ENCODE measurements around the gene POLG2.
"Not testable (repeated sequence)": the region's sequence is repeated elsewhere in the genome, so short reads cannot be mapped to it uniquely, and the experiment has no call there.

POLG2 gene

DNA sequence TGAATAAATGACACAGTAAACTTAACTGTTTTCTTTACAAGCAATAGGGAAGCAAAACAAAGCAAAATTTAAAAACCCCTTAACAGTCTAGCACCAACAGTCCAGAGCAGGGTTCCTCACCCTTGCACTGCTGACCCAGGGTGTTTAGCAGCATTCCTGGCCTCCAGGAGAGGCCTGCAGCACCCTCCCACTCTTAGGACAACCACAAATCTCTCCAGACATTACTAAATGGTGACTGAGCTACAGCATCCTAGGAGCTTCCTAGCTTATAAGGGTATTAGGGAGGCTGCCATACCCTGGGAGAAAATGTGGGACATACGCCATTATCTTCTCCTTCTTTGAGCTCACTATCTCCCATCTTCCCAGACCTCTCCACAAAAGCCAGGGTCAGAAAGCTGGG, 15.9 kb downstream of the POLG2 start:
- no peak for DNase-seq

DNA sequence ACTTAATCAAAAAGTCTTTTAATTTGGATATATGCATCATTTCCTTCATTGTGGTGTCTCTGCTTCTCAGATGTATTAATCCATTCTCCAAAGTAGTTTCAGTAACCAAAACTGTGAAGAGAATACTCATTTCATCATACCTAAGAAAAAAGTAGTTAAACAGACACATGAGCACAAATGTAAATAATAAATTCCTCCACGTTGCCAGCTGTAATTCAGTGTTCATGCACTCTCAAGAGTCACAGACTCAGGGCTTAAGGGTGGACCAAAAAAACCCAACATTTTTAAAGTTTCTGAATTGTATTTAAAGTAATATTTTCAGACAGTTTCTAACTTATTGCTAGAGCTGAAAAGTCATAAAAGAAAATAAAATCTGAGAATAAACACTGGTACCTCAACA, 19.0 kb downstream of the POLG2 start:
- no peak for DNase-seq

DNA sequence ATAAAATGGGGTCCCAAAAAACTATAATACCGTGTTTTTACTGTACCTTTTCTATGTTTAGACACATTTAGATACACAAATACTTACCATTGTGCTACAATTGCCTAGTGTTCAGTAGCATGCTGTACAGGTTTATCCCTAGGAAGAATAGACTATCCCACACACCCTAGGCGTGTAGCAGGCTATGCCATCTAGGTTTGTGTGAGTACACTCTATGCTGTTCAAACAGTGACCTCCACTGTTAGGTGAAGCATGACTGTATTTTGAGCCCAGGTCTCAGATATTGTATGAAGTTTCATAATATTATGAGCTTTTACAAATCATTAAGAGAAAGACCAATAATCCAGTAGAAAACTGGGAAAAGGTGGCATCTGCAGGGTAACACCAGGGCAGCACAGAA, 24.3 kb downstream of the POLG2 start:
- DNase-seq, result no peak

DNA sequence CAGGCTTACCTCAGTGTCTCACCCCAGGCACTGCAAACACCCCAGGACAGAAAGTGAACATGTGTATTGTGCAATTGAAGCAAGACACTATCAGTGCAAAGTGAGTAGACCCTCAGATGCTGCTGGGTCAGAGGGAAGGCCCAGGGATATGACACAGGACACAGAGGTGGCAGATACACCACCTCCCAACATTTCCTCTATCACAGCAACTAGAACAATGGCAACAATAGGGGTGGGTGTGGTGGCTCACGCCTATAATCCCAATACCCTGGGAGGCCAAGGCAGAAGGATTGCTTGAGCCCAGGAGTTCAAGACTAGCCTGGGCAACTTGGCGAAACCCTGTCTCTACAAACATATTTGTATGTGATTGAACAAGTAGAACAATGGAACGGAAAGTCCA, 25.4 kb downstream of the POLG2 start:
- no peak for DNase-seq

DNA sequence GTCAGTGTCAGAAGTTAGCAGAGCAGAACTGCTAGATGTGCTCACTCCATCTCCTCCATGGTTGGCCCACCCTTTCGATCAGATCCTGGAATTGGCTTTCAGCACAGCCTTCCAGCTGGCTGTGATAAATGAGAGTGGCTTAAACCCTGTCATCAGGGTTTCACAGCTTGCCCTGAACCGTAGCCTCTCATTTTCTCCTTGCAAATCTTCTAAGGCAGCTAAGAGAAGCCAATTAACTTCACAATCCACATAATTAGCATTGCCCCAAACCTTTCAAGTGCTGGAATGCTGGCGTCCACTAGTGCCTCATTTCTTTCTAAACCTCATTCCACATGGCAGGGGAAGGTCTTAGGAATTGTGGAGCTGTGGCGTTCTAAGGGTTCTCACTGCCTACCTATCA, 26.2 kb downstream of the POLG2 start:
- DNase-seq, result no peak

DNA sequence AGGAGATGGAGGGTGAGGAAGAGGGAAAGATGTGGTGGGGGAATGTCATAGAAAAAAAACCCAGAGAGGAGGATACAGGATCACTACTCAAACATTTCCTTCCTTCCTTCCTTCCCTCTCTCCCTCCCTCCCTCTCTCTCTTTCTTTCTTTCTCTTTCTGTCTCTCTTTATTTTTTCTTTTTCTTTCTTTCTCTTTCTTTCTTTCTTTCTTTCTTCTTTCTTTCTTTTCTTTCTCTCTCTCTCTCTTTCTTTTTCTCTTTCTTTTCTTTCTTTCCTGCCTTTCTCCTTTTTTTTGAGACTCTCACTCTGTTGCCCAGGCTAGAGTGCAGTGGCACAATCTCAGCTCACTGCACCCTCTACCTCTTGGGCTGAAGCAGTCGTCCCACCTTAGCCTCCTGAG, 30.0 kb downstream of the POLG2 start:
- not testable (repeated sequence) for DNase-seq

DNA sequence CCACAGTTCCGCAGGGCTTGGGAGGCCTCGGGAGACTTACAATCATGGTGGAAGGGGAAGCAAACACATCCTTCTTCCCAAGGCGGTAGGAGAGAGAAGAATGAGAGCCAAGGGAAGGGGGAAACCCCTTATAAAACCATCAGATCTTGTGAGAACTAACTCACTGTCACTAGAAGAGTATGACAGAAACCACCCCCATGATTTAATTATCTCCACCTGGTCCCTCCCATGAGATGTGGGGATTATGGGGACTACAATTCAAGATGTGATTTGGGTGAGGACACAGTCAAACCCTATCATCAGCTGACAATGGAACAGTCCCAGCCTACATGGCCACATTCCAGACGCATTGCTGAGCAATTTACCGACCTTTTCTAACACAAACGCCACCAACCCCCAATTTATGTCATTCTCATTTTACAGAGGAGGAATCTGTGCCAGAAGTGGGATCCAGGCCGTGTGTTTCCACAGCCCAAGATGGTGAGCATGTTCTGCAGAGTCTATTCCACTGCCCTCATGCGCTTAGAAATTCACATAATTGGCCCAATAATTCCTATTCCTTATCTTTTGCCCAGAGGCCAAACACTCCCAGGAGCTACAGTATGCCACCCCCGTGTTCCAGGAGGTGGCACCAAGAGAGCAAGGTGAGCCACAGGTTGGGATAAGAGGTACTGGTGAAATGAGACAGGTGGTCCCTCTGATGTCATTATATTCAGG, 30.7 kb downstream of the POLG2 start:
- DNase-seq, result no peak

DNA sequence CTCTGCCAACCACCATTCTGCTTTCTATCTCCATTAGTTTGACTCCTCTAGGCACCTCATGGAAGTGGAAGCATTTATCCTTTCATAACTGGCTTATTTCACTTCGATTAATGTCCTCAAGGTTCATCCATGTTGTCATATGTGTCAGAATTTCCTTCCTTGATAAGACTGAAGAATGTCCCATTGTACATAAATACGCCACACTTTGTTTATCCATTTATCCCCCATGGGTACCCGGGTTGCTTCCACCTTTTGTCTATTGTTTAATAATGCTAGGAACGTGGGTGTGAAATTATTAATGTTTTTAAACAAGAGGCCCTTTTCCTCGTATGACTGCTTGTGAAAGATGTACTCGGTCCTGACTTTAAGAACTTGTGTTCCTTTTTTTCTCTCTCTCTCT, 35.1 kb downstream of the POLG2 start:
- DNase-seq, result no peak

DNA sequence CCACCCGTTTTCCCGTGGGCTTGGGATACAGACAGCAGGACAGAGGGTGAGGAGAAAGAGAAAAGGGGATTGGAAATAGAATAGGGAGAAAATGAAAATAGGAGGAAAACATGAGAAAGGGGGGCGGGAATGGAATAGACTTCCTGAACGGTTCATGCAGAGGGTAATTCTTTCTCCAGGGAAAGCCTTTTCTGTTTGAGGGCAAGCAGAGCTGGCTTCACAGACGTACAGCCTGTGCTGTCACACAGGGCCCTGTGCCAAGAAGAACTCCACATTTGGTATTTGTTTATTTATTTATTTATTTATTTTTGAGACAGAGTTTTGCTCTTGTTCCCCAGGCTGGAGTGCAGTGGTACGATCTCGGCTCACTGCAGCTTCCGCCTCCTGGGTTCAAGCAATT, 35.9 kb downstream of the POLG2 start:
- DNase-seq, result no peak

DNA sequence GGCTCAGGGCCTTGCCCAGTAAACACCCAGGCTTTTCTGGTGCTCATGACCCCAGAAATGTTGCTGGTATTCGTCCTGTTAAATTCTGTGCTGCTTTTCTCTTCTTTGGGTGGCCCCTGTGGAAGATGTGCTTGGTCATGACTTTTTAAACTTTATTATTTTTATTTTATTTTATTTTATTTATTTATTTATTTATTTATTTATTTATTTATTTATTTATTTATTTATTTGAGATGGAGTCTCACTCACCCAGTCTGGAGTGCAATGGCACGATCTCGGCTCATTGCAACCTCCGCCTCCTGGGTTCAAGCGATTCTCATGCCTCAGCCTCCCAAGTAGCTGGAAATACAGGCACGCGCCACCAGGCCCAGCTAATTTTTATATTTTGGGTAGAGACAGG, 37.0 kb downstream of the POLG2 start:
- not testable (repeated sequence) for DNase-seq

DNA sequence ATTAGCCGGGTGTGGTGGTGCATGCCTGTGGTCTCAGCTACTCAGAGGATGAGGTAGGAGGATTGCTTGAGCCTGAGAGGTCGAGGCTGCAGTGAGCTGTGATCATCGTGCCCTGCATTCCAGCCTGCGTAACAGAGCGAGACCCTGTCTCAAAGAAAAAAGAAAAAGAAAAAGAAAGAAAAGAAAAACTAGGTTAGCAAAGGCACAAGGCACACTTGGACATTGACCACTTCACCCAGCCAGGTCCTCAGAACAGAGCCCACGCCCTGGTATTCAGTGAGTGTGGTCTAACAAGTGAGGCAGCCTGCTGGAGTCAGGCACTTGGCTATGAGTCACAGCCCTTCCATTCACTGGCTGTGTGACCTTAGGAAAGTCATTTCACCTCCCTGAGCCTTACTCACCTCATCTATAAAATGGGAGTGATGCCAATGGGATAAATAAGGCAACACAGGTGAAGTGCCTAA, 37.5 kb downstream of the POLG2 start:
- no peak for DNase-seq

DNA sequence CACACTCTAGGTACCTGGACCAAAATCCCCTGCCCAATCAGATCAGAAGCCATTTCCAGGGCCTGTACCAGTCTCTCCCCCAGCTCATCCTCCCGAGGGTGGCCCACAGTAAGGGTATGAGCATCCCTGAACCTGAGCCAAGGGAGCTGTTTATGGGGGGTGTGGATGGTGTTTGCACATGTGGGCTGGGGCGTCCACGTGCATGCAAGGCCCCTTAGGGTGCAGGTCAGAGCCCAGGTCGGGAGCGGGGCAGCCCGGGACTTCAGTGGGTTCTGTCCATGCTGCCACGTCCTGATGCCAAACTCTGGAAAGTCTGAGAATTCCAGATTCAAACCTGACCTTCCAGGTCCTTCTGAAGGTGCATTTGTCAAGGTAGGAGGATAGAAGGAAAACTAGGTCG, 38.1 kb downstream of the POLG2 start:
- DNase-seq, result no peak

DNA sequence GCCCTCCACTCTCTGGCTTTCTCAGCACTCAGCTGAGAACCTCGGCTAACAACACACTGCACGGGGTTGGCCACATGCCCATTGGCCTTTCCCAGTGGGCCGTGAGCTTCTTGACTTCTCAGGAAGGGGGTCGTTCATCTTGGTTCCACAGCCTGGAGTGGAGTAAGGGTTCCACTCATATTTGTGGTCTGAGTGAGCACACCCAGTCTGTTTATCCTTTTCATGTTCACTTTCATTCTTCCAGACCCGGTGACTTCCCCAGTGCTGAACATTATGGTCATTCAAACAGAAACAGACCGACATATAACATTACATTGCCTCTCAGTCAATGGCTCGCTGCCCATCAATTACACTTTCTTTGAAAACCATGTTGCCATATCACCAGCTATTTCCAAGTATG, 39.7 kb downstream of the POLG2 start:
- no peak for DNase-seq

DNA sequence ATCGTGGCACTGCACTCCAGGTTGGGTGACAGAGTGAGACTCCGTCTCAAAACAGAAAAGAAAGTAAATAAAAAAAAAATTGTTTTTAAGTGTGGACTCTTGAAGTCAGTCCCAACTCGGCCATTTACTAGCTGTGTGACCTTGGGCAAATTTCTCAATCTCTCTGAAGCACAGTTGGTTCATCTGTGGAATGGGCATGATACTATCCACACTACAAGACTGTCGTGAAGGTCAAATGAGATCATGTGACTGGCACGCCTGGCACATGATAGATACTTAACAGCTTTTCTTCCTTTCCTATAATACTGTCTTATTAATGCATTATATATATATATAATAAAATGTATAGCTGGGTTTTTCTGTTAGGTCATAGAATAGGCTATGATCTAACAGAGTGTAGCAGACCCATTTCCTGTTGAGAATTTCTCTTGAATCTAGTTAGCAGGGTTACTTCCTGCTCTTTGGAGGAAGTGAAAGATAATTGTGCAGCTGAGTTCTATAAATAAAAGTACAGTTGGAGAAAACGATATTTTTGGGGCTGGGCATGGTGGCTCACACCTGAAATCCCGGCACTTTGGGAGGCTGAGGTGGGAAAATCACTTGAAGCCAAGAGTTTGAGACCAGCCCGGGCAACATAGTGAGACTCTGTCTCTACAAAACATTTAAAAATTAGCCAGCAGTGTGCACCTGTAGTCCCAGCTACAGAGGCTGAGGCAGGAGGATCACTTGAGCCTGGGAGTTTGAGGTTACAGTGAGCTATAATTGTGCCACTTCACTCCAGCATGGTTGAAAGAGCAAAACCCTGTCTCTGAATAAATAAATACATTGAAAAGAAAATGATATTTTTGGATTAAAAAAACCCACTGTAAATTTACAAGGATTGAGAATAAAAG, 40.6 kb downstream of the POLG2 start:
- no peak for DNase-seq

DNA sequence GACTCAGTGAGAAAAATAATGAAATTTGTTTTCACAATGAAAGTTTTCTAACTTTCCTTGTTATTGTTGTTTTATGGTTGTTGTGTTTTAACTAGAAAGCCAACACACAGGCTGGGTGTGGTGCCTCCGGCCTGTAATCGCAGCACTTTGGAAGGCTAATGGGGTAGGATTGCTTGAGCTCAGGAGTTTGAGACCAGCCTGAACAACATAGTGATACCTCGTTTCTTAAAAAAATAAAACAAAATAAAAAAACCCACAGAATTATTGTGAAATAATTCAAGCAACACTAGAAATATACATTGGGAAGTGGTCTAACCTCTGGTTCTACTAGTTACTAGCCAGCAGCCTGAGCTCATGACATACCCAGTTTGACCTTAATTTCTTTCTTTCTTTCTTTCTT, 47.3 kb downstream of the POLG2 start:
- DNase-seq, result no peak

DNA sequence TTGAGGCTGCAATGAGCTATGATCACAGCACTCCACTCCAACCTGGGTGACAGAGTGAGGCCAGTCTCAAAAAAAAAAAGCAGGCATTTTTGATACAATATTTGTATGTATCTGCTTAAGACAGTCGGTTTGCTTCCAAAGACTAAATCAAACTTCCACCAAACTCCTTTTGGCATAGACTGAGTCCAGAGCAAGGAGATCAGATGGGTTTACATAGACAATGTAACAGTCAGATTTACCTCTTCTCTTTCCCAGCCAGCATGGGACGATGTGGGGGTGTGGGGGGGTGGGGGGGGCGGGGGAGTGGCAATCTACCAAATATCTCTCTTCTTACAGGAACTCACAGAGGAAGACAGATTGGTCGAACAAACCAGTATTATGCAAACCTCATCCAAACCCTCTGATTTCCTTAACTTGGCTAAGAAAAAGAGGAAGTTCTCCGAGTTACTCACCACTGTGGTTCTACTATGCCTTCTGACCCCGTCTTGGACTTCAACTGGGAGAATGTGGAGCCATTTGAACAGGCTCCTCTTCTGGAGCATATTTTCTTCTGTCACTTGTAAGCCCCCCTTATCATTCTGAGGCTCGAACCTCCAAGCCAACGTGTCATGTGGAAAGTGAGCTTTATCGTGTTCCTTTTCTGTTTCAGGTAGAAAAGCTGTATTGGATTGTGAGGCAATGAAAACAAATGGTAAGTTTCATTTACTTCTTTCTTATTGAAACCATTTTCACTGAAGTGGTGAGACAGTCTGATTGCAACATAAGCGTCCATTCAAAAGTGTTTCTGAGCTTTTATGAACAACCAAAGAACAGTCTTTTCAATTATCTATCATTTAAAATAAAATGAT, 48.0 kb downstream of the POLG2 start, which contains the start of gene MILR1:
MILR1 (plus strand) TSS at position 451 of the 848 bp plus-strand sequence; CDS start at position 505, 54 bp downstream.
- no peak for DNase-seq

DNA sequence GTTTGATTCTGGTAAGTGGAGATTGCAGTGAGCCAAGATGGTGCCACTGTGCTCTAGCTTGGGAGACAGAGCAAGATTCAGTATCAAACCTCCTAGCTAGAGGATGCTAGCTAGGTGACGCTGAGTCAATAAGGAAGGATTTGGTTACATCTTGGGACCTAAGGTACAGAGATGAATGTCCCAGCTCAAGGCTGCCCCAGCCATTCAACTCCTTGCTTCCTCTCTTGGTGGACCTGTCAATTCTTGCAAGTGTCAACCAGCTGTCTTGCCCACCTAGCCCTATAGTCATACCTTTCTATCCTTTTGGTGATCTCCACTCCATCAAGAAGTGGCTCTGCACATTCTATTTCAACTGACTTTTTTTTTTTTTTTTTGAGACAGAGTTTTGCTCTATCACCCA, 49.3 kb downstream of the POLG2 start:
- DNase-seq, result no peak

DNA sequence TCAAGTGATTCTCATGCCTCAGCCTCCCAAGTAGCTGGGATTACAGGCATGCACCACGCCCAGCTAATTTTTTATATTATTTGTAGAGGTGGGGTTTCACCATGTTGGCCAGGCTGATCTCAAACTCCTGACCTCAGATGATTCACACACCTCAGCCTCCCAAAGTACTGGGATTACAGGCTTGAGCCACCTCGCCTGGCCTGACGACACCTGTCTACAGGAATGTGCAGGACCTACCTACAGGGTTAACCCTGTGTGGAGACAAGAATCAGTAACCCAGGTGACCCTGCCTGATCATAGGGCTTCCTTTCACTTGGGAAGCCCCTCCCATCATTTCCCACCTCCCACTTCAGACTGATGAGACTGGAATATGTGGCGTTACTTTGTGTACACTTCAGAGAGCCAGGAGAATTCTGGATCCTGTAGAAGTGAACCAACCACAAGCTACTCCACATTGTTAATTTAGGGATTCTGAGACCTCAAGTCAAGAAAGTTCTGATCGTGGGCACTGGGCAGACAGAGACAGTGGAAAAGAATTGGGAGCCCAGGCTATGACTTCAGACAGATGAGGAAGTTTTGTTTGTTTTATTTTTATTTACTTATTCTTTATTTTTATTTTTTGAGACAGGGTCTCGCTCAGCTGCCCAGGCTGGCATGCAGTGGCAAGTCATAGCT, 53.6 kb downstream of the POLG2 start:
- no peak for DNase-seq

DNA sequence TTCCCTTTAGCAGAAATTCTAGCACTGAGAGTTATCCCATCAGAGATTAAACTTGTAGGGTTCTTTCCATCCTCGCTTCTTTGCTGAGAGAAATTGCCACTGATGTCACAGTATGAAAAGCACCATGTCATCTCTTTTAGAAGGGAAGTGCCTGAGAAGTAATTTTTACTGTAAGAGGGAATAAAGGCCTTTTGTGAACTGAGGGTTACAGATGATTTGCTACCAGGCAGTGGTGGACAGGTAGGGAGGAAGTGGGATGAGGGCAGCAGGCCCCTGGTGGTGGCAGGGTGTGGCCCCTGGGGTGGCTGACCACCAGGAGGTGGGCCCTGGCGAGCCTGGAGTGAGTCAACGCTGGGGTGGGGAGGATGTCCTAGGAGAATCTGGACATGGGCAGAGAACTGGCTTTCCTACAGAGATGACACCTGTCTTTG, 54.3 kb downstream of the POLG2 start:
- DNase-seq, result no peak

DNA sequence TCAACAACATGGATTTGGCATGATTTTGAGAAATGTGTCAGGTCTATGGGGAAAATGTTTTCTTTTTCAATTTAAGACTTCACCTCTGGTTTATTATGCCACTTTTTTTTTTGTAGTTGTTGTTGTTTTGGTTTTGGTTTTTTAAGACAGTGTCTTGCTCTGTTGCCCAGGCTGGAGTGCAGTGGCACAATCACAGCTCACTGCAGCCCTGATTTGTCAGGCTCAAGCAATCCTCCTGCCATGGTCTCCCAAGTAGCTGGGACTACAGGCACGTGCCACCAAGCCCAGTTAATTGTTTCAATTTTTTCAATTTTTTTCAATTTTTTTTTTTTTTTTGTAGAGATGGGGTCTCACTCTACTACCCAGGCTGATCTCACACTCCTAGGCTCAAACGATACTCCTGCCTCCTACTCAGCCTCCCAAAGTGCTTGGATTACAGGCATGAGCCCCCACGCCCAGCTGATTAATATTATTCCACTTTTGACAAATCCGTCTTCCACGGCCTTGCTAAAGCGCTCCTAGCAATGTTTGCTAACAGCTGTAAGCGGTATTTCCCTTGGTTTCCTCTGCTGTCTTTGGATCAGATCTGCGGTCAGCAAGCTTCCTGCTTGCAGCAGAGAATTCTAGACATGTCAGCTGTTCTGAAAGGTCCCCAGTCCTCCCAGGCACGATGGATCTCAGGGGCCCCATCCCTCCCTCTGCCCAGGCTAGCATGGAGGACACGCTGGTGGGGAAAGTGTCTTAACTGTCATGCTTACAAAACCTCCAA, 54.9 kb downstream of the POLG2 start:
- DNase-seq, result peak; percentile 65

DNA sequence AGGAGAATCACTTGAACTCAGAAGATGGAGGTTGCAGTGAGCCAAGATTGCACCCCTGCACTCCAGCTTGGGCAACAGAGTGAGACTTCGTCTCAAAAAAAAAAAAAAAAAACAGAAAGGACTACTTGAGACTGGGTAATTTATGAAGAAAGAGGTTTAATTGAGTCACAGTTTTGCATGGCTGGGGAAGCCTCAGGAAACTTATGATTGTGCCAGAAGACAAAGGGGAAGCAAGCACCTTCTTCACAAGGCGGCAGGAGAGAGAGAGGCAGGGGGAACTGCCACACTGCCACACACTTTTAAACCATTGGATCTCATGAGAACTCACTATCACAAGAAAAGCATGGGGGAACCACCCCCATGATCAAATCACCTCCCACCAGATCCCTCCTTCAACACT, 56.9 kb downstream of the POLG2 start:
- DNase-seq, result no peak

DNA sequence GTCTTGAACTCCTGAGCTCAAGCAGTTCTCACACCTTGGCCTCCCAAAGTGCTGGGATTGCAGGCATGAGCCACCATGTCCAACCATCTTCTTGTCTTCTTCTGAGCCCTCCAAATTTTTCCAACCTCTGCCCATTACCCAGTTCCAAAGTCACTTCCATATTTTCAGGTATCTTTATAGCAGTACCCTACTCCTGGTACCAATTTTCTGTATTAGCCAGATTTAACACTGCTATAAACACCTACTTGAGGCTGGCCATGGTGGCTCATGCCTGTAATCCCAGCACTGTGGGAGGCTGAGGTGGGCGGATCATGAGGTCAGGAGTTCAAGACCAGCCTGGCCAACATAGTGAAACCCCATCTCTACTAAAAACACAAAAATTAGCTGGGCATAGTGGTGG, 57.3 kb downstream of the POLG2 start:
- not testable (repeated sequence) for DNase-seq

Measured in activated effector memory CD4-positive, alpha-beta T cell treated with anti-CD3 and anti-CD28 coated beads, Interleukin-2, amount 50 U/mL, for 16 hours (primary cell).